SK-N-SH (cell line): ENCODE data around the gene F13B.
"Not testable (repeated sequence)": the region's sequence is repeated elsewhere in the genome, so short reads cannot be mapped to it uniquely, and the experiment has no call there.

ENCODE experiments used
- CTCF ChIP-seq: fragments of 200-600 bp; sonication (generic); IDR thresholded peaks from 2 replicates; pipeline ENCODE4 v1.6.1; 2017; ENCODE audit warnings: antibody characterized with exemption, mild to moderate bottlenecking, moderate library complexity
- EP300 ChIP-seq, 2 experiments: IDR thresholded peaks; 2 replicates each; pipeline versions ENCODE4 v1.4.0 to v1.6.1; 2012; ENCODE audit warnings: borderline replicate concordance in 1 of 2, low read depth in 1 of 2, low read length in 1 of 2
- GABPA ChIP-seq: IDR thresholded peaks from 2 replicates; pipeline ENCODE4 v1.4.0; 2012; ENCODE audit warnings: low read depth, mild to moderate bottlenecking
- IRF3 ChIP-seq: fragments of 150-350 bp; IDR thresholded peaks from 2 replicates; pipeline ENCODE4 v1.6.1; 2016; ENCODE audit warnings: mild to moderate bottlenecking, low read depth, low read length
- MAX ChIP-seq: IDR thresholded peaks from 2 replicates; pipeline ENCODE4 v1.4.0; 2012; ENCODE audit warnings: low read depth
- TAF1 ChIP-seq: IDR thresholded peaks from 2 replicates; pipeline ENCODE4 v1.6.1; 2012; ENCODE audit warnings: low read depth, mild to moderate bottlenecking, low read length, moderate library complexity, borderline replicate concordance

GRCh38 chr1:197096971-197097370 lies 29.9 kb upstream of the F13B start:
- TF ChIP-seq TAF1; CTCF; IRF3; MAX; GABPA; EP300 (IDR thresholded peaks at IDR 0.05; ENCODE audit: borderline replicate concordance in 1 of 2, low read depth in 1 of 2, low read length in 1 of 2): not testable (repeated sequence)
